Fibroblast of peridontal ligament (primary cell): ENCODE results near the gene PGGT1B.
A peak's percentile ranks its signal among the peaks of the same experiment; 100 is the strongest.

Source experiments
- DNase-seq: peaks from one replicate; pipeline ENCODE4 v3.0.0-alpha.2; 2010; ENCODE audit errors: extremely low read depth

Gene PGGT1B

GRCh38 chr5:115262321-115263077 is at the start of gene PGGT1B:
Gene PGGT1B (minus strand): TSS chr5:115262877. CDS start chr5:115262851, 26 bp downstream.
- peak; percentile 63 for DNase-seq

GRCh38 chr5:115309751-115310370 is 47.2 kb upstream of the PGGT1B start:
- peak; percentile 75 for DNase-seq

- no peak for DNase-seq
Observed at GRCh38 chr5:115308815-115309214, 46.1 kb upstream of the PGGT1B start.

GRCh38 chr5:115306011-115306536 is 43.4 kb upstream of the PGGT1B start:
- DNase-seq = no peak

GRCh38 chr5:115304496-115304895 is 41.8 kb upstream of the PGGT1B start:
- no peak for DNase-seq

- no peak for DNase-seq
Observed at GRCh38 chr5:115298811-115299210, 36.1 kb upstream of the PGGT1B start.

GRCh38 chr5:115297031-115297430 is 34.4 kb upstream of the PGGT1B start:
- DNase-seq = peak; percentile 14

- DNase-seq = peak; percentile 56
Observed at GRCh38 chr5:115296124-115297022, 33.7 kb upstream of the PGGT1B start, which contains the start of gene CCDC112. Gene CCDC112 (minus strand): TSS chr5:115296654. CDS start chr5:115296543, 111 bp downstream.

GRCh38 chr5:115295777-115296123 is 33.1 kb upstream of the PGGT1B start:
- peak; percentile 2 for DNase-seq

GRCh38 chr5:115291397-115291796 is 28.7 kb upstream of the PGGT1B start:
- no peak for DNase-seq

- DNase-seq = no peak
Observed at GRCh38 chr5:115289104-115289503, 26.4 kb upstream of the PGGT1B start.

- no peak for DNase-seq
Observed at GRCh38 chr5:115284021-115284420, 21.3 kb upstream of the PGGT1B start.

GRCh38 chr5:115282131-115282530 is 19.5 kb upstream of the PGGT1B start:
- DNase-seq = no peak

- DNase-seq = no peak
Observed at GRCh38 chr5:115274584-115274983, 11.9 kb upstream of the PGGT1B start.

- DNase-seq = no peak
Observed at GRCh38 chr5:115272297-115272958, 9.8 kb upstream of the PGGT1B start.

- no peak for DNase-seq
Observed at GRCh38 chr5:115271295-115272050, 8.8 kb upstream of the PGGT1B start.

- peak; percentile 60 for DNase-seq
Observed at GRCh38 chr5:115267617-115268016, 4.9 kb upstream of the PGGT1B start.

GRCh38 chr5:115265220-115265619 is 2.5 kb upstream of the PGGT1B start:
- DNase-seq = no peak

- DNase-seq = no peak
Observed at GRCh38 chr5:115264786-115265185, 2.1 kb upstream of the PGGT1B start.

GRCh38 chr5:115263078-115263380 is 352 bp upstream of the PGGT1B start:
- DNase-seq = no peak

GRCh38 chr5:115262011-115262320 is 711 bp downstream of the PGGT1B start:
- DNase-seq = no peak
